ENCODE results near the gene FXYD5. TPM values are rescaled to one million over a fixed set of nuclear protein-coding genes. Genes with fewer than 3 reads are reported as not detected.

The FXYD5 gene
- total RNA-seq, 6 experiments from 2014 or later = 317 to 417 (median 353) TPM

GRCh38 chr19:35159606-35160005 lies 5.1 kb downstream of the FXYD5 start:
- TF ChIP-seq CTCF (IDR thresholded peaks at IDR 0.05) = no peak
- Mint-ChIP-seq H3K9me3 (peaks cover 33% of the 10 kb centered on the region), H3K4me1 (ENCODE audit: low read depth) (peaks cover 35% of the 10 kb centered on the region), H3K27me3 (ENCODE audit: insufficient read depth) (no peaks in the 10 kb centered on the region), H3K27ac (no peak overlapping the region), H3K4me3 (no peak overlapping the region), H3K36me3 (ENCODE audit: low read depth) (peaks cover 82% of the 10 kb centered on the region)
- no peak for DNase-seq

- no peak overlapping the region for H3K27ac Mint-ChIP-seq
- peaks cover 43% of the 10 kb centered on the region for H3K9me3 Mint-ChIP-seq
- no peak for DNase-seq
- H3K27me3 Mint-ChIP-seq (ENCODE audit: insufficient read depth) = no peaks in the 10 kb centered on the region
- no peak for TF ChIP-seq CTCF (IDR thresholded peaks at IDR 0.05)
- H3K36me3 Mint-ChIP-seq (ENCODE audit: low read depth) = peaks cover 92% of the 10 kb centered on the region
- no peak overlapping the region for H3K4me3 Mint-ChIP-seq
- H3K4me1 Mint-ChIP-seq (ENCODE audit: low read depth) = peaks cover 32% of the 10 kb centered on the region
Measured at GRCh38 chr19:35160629-35161433, 6.3 kb downstream of the FXYD5 start.

GRCh38 chr19:35161434-35161743 lies 6.9 kb downstream of the FXYD5 start:
- no peak overlapping the region; the same call in 1 of the 2 replicates for H3K27ac Mint-ChIP-seq
- no peak overlapping the region for H3K4me3 Mint-ChIP-seq
- no peak for TF ChIP-seq CTCF (IDR thresholded peaks at IDR 0.05)
- peaks cover 92% of the 10 kb centered on the region for H3K36me3 Mint-ChIP-seq (ENCODE audit: low read depth)
- peaks cover 27% of the 10 kb centered on the region for H3K4me1 Mint-ChIP-seq (ENCODE audit: low read depth)
- DNase-seq = no peak
- no peaks in the 10 kb centered on the region for H3K27me3 Mint-ChIP-seq (ENCODE audit: insufficient read depth)
- H3K9me3 Mint-ChIP-seq = peaks cover 49% of the 10 kb centered on the region

- TF ChIP-seq CTCF (IDR thresholded peaks at IDR 0.05) = no peak
- H3K36me3 Mint-ChIP-seq (ENCODE audit: low read depth) = peaks cover 94% of the 10 kb centered on the region
- peaks cover 36% of the 10 kb centered on the region for H3K4me1 Mint-ChIP-seq (ENCODE audit: low read depth)
- peaks cover 56% of the 10 kb centered on the region for H3K9me3 Mint-ChIP-seq
- peak overlapping the region; percentile 30; the same call in 1 of the 2 replicates for H3K27ac Mint-ChIP-seq
- peak; percentile 75 for DNase-seq
- no peaks in the 10 kb centered on the region for H3K27me3 Mint-ChIP-seq (ENCODE audit: insufficient read depth)
- H3K4me3 Mint-ChIP-seq = no peak overlapping the region
Measured at GRCh38 chr19:35162471-35163326, 8.2 kb downstream of the FXYD5 start.

GRCh38 chr19:35164418-35164817 lies 9.9 kb downstream of the FXYD5 start:
- no peak overlapping the region for H3K4me3 Mint-ChIP-seq
- H3K9me3 Mint-ChIP-seq = peaks cover 56% of the 10 kb centered on the region
- H3K4me1 Mint-ChIP-seq (ENCODE audit: low read depth) = peaks cover 52% of the 10 kb centered on the region
- DNase-seq = no peak
- TF ChIP-seq CTCF (IDR thresholded peaks at IDR 0.05) = no peak
- no peak overlapping the region for H3K27ac Mint-ChIP-seq
- peaks cover 89% of the 10 kb centered on the region for H3K36me3 Mint-ChIP-seq (ENCODE audit: low read depth)
- H3K27me3 Mint-ChIP-seq (ENCODE audit: insufficient read depth) = no peaks in the 10 kb centered on the region; the same call in 1 of the 2 replicates

All from HFFc6 (cell line).